GM13976 (cell line): Measurements from ENCODE around the gene MRFAP1L1.
"Not testable (repeated sequence)": the region's sequence is repeated elsewhere in the genome, so short reads cannot be mapped to it uniquely, and the experiment has no call there.

ENCODE experiments used
- DNase-seq: peaks from one replicate; pipeline ENCODE4 v3.0.0; 2012; ENCODE audit warnings: low spot score
- CTCF ChIP-seq: IDR thresholded peaks from 2 replicates; pipeline ENCODE4 v1.5.1; 2012; ENCODE audit warnings: borderline replicate concordance, mild to moderate bottlenecking; ENCODE audit not compliant: insufficient read depth; ENCODE audit errors: extremely low read depth, missing control alignments, control extremely low read depth
- in situ Hi-C: fragments of 300-500 bp; cut with MboI; formaldehyde crosslinking; loops from one replicate; pipeline ENCODE4 v1.12.0; 2022; ENCODE audit warnings: low sequenced_read_pairs, mixed read lengths, inconsistent platforms; ENCODE audit not compliant: unreplicated experiment

Gene MRFAP1L1

GRCh38 chr4:6709230-6710114, at the start of gene MRFAP1L1:
Gene MRFAP1L1, minus strand, starts transcription at chr4:6709865. Its CDS starts 236 bp downstream, at chr4:6709629.
- peak; percentile 94 for DNase-seq
- in situ Hi-C loops, result loop anchor here (10.0 to 25.0 kb wide), 2 partner anchors 178 to 355 kb away; partner anchors contain the start of gene GRPEL1
- TF ChIP-seq CTCF, result no peak

GRCh38 chr4:6758728-6759127, 49.1 kb upstream of the MRFAP1L1 start:
- in situ Hi-C loops, result no loop called here
- no peak for DNase-seq
- no peak for TF ChIP-seq CTCF

GRCh38 chr4:6756345-6756744, 46.7 kb upstream of the MRFAP1L1 start:
- DNase-seq, in situ Hi-C loops: not testable (repeated sequence)

GRCh38 chr4:6755088-6755753, 45.6 kb upstream of the MRFAP1L1 start:
- no peak for TF ChIP-seq CTCF
- in situ Hi-C loops, result no loop called here
- DNase-seq, result no peak

- DNase-seq, result no peak
- in situ Hi-C loops, result no loop called here
- no peak for TF ChIP-seq CTCF
These were observed 44.9 kb upstream of the MRFAP1L1 start for GRCh38 chr4:6754481-6755087.

GRCh38 chr4:6753891-6754290, 44.2 kb upstream of the MRFAP1L1 start:
- in situ Hi-C loops, result no loop called here
- DNase-seq, result no peak
- no peak for TF ChIP-seq CTCF

GRCh38 chr4:6753103-6753560, 43.5 kb upstream of the MRFAP1L1 start:
- no peak for TF ChIP-seq CTCF
- no peak for DNase-seq
- in situ Hi-C loops, result no loop called here
